LNCAP (cell line): ENCODE results near the gene MCTP1.

ENCODE experiments used
- TF ChIP-seq, protein P1 (sequence below): fragments of 450-650 bp; IDR thresholded peaks from 2 replicates; pipeline ENCODE4 v1.5.1; 2017; ENCODE audit warnings: mild to moderate bottlenecking

Gene MCTP1

DNA sequence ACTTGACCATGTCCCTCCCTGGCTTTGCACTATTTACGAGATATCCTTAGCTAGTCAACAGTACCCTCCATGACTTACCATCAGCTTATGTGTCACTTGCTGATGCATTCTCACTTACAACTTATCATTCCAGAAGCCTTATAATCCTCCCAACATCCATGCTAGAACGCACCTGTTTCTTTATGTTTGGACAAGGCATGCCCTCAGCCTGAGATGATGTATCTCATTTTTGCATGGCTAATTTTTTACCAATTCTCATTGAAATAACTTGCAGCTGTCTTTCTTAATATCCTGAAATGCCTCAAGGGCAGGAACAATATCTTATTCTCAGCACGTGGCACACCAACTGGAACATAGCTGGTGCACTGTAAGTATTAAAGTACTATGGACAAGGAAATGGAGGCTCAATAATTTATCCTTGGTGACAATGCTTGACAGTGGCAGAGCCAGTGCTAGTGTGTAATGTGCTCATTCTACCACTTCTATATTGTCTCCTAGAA, 384.8 kb downstream of the MCTP1 start:
- TF ChIP-seq, protein P1, sequence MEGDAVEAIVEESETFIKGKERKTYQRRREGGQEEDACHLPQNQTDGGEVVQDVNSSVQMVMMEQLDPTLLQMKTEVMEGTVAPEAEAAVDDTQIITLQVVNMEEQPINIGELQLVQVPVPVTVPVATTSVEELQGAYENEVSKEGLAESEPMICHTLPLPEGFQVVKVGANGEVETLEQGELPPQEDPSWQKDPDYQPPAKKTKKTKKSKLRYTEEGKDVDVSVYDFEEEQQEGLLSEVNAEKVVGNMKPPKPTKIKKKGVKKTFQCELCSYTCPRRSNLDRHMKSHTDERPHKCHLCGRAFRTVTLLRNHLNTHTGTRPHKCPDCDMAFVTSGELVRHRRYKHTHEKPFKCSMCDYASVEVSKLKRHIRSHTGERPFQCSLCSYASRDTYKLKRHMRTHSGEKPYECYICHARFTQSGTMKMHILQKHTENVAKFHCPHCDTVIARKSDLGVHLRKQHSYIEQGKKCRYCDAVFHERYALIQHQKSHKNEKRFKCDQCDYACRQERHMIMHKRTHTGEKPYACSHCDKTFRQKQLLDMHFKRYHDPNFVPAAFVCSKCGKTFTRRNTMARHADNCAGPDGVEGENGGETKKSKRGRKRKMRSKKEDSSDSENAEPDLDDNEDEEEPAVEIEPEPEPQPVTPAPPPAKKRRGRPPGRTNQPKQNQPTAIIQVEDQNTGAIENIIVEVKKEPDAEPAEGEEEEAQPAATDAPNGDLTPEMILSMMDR, result no peak

DNA sequence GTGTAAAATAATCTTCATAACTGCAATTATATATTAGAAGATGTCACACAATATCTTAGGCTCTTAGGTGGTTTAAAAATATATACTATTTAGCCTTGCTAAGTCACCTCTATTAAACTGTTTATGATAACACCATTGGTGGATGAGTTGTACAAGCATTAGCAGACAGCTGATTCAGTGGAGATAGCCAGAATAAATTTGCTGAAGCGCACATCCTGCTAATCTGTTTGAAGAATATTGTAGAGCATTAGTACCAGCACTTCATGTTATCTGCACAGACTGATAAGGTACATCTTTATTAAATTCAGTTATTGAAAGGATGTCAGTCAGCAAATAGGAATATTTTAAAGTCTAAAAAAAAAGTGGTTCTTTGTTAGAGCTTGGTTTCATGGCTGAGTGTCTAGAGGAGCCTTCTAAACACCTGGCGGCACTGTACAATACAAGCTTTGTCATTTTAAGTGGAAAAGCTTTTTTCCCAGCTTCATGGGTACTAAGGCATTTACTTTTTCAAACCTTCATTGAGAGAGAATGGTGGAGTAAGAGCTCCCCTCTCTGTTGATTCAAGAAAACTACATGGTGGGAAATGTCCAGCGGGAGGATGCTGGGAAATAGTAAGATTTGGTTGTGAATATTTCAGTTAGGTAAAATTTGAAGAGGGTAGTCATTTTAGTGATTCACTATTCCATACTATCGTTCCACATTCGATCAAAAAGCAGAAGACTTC, 391.3 kb downstream of the MCTP1 start:
- TF ChIP-seq, protein P1, result peak; percentile 58

DNA sequence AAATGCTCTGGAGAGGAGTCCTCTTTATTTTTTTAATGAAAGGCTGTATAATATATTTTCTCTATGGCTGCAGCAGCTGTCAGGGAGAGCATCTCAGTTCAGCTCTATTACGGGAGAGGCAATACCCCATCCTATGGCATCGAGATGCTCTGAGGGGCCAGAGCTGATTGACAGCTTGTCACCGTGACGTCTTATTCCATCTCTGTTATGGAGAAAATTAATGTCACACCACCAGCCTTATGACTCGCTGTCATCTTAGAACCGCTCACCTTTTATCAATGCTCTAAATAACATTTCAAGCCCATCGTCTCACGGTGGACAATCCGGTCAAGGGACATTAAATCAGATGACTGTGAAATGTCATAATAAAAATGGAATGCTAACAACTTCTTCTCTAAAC, 392.9 kb downstream of the MCTP1 start:
- TF ChIP-seq, protein P1, result no peak

DNA sequence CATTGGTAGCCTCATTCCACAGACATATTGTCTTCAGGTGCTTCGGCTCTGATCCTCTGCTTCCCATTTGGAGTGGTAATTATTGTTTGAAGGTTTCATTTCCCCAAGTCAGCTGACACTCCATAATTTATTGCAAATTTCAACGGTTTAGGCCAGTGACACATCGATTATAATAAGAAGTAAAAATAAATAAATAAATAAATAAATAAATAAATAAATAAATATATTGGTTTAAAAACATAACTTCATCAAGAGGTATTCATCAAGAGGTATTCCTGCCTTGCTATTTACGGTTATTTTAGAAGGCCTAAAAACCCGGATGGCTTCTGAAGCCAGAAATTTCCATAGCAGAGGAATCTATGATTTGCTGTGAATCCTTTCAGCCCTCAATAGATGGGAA, 393.3 kb downstream of the MCTP1 start:
- TF ChIP-seq, protein P1, result no peak

DNA sequence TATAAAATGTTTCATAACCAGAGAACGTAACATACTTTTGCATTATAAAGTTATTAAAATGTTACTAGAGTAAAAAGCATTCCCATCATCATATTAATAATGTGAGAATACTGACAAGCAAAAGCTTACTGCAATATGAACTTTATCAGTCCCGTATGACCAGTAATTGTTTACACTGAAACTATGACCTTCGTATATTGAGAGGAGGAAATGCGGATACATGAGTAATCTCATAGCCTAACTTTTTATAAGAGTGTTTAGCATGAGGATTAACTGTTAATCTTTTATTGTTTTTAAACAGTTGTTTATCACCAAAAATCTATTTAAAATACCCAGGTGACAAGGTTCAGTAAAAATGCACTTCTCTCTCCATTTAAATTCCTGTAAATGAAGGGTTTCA, 394.0 kb downstream of the MCTP1 start:
- TF ChIP-seq, protein P1, result no peak

DNA sequence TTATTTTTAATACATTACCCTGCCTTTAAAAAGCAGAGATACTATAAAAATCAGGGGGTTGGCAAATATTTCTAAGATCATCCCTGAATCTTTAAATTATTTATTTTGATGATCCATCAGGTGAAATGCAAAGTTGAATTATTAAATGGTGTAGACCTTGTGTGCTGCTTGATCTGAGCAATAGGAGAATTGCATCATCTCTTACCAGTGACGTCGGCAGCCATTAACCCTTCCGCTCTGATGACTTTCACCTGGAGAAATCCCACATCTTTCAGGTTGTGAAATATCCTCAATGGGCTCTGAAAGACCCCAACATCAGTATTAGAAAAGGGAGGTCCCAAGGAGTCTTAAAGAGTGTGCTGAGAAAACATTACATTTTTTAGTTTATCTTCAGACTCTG, 396.2 kb downstream of the MCTP1 start:
- TF ChIP-seq, protein P1, result no peak

DNA sequence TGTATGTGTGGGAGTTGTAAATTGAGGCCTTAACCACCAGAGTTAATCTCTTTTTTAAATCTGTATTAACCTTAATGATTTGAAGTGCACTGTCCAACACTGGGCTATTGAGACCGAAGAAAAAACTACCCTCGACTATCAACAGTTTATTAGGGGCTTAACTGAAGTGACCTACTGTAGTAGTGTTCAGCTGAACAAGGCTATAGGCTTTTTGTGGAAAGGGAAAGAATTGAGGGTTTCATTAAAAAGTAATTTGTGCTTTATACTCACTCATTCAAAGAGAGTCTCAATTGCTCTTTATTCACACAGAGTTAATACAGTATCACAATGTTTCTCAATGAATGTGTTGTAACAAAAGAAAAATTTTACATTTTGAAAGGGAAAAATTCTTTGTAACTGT, 399.0 kb downstream of the MCTP1 start:
- TF ChIP-seq, protein P1, result no peak
